HG02981 (cell line): ENCODE data around the gene GAB2.

ENCODE experiments used
- ATAC-seq: cut with Tn5 transposase; IDR thresholded peaks from one replicate; pipeline ENCODE4 v1.9.1; 2021; ENCODE audit warnings: mild to moderate bottlenecking, moderate library complexity; ENCODE audit not compliant: unreplicated experiment

GAB2 gene

DNA sequence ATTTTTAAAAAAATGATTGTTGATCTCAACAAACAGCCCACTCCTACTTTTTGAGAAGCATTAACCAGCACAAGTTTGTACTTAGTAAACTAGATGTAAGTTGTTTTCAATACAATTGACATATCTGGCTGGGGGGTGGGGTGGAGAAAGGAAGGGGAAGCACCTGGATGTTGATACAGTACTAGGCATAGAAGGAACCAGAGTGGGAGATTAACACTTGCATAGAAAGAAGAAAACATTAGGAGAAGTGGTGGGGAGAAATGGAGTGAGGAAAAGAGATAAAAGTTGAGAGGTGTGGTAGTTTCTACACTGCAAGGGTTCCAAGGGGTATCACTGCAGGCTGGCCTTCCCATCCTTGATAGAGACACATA is 10.6 kb upstream of the GAB2 start:
- no peak for ATAC-seq

DNA sequence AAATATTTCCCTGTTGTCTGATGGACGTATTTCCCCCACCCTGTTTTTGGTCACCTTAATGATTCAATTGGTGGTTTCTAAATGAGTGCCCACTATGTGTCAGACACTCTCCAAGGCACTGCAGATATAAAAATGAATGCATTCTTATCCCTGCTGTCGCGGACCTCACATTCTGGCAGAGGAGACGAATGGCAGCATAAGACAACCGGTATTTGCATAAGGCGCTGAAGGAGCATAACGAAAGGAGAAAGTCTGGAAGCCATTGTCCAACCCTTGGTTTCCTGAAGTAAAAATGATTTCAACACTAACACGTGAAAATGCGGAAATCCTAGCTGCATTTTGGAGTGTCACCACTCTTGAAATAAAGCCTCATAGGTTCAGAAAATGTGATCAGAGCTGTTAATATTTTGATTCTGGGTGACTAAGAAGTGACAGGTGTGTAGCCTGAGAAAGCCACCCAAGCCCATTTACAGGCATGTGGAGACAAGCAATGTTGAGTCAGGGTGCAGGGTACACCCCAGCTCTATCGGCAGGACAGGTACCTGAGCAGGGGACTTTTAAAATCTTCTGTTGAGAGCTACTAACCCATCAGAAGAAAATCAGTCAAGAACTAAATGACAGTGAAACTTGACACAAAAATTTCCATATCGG is 10.1 kb upstream of the GAB2 start:
- no peak for ATAC-seq

DNA sequence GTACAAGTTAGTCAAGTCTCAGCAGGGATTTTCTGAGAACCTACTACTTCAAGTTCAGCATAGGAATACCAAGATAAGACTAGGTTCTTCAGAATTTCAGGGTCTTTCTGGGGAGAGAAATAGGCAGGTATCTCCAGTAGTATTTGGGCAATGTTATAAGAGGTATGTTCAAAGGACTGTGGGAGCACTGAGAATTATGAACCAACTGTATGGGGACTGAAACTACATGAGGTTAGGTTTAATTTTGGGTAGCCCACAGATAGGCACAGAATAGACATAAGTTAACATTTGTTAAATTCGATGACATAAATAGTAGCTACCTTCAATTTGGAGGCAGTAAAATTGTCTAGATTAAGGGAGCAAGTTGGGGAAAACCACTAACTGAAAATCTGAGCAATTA is 9.2 kb upstream of the GAB2 start:
- ATAC-seq, result no peak

DNA sequence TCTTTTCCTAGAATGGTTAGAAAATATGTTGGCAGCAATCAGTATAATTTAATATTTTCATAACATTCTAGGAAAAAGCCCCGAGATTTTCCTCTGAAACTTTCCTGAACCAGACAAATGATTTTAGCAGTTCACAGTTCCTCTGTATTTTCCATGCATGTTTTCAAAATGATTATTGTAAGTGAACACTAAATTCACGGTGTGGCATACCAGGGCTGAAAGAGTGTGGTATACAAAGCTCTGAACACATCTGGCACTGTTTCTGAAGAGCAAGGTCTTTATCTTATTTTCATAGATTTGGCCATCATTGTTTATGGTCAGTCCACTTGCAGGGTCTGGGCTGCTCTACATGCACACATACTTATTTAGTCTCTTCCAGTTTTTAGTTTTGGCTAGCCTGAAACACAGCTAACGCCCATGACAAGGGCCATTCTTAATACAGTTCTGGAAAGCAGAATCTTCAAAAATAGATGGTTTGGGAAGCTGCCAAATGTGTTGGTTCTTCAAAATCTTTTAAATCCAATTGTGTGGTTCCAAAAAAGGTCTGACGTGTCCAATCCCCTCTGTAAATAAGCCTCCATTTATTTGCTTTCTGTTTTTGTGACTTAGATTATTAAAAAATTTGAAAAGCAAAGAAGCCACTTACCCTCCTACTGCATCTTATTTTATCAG is 7.9 kb upstream of the GAB2 start:
- no peak for ATAC-seq

DNA sequence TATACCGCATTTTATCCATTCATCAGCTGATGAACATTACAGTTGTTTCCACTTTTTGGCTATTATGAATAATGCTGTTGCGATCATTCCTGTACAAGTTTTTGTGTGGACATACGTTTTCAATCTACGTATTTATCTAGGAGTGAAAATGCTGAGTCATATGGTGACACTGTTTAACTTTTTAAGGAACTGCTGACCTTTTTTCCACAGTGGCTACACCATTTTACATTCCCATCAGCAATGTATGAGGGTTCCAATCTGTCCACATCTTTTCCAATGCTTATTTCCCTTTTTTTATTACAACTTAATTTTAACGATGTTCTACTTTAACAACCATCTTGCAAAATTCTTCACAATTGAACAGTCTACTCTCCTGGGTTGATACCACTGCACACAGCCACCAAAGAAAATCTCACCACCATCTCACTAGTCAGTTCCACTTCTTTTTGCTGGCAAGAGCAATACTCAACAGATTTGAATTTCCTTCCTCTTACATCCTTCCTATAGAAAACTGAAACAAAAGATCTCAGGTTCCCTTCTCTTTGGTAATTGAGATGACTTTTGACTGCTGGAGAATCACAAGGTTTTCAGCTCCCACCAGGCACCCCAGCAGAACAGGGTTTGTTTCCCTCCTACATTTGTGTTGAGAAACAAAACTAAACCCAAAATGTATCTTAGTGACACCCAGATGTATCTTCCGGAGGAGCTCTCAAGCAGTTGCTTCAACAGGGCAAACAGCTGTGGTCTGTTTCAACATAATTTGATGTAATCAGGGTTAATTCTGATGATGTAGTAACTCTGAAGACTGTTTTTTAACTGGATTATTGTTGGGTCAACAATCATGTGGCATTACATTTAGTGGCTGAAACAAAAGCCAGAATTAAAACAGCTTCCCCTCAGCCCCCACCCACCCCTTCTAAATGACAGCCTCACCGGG is 7.0 kb upstream of the GAB2 start:
- no peak for ATAC-seq

DNA sequence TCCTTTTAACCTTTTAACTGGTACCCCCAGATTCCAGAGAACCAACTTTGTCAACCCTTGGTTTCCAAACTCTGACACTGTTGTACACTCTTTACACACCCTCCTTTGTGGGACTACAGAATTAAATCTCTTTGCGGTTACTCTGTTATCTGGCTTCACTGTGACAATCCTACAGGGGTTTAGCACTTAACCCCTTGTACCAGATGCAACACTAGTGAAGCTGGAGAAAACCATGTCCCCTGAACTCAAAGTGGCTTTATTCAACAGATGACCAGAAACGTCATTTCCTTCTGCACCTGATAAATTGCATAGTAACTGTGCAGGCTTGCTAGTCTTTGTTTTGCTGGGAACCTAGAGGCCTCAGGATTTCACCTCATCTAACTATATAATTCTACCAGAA is 5.6 kb upstream of the GAB2 start:
- ATAC-seq, result no peak

DNA sequence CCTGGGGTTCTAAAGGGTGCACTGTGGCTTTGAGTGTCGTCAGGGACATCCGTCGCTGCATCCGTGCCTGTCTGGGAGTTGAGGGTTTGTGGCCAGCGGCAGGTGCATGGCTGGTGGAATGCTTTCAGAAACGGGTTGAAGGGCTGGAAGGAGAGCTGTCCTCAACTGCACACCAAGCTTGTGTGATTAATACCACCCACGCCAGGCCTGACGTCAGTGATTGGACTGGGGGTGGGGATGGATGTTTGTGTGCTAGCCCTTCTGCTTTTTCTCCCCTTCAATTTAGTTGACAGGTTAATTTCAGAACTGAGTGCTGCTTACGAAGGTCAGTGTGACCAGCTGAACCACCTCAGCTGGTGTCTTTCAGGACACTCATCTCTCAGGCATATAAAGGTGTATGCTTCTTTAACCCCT is 3.2 kb upstream of the GAB2 start:
- peak; percentile 28 for ATAC-seq

DNA sequence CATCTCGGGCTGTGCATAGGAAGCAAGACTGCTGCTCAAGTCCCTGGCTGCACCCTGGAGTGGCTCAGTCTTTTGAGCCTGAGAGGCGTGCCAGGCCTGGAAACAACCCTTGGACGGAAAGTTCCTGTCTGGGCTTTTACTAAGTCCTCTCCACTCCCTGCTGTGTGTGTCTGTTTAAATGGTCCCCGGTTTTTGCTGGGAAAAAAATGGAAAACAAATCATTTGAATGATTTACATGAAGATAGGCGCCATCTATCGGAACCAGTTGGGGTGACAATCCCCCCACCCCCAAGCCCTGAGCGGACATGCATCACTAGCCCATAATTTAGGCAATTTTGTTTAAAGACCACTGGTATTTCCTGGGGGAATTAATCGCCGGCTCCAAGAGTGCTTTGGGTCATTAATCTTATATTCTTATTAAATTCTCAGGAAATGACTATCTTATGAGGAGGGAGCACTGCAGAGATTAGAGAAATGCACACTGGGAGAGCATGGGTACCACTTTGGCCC is 2.7 kb upstream of the GAB2 start:
- ATAC-seq, result no peak

DNA sequence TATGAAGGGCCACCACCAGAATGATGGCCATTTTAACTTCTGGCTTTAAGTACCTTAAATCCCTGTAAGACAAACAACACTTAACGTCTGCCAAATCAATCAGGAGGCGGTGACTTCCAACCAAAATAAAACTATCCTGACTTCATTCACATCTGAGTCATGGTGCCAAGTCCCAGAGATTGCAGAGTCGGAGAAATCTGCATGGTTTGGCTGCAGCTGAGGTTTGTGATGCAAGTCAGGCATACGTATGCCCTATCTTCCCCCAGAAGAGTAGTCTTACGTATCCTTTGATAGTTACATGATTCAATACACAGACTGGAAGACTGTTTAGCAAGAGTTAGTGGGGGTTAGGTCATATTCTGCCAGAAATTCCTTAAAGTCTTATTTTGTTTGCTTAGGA is 1.7 kb upstream of the GAB2 start:
- ATAC-seq, result no peak

DNA sequence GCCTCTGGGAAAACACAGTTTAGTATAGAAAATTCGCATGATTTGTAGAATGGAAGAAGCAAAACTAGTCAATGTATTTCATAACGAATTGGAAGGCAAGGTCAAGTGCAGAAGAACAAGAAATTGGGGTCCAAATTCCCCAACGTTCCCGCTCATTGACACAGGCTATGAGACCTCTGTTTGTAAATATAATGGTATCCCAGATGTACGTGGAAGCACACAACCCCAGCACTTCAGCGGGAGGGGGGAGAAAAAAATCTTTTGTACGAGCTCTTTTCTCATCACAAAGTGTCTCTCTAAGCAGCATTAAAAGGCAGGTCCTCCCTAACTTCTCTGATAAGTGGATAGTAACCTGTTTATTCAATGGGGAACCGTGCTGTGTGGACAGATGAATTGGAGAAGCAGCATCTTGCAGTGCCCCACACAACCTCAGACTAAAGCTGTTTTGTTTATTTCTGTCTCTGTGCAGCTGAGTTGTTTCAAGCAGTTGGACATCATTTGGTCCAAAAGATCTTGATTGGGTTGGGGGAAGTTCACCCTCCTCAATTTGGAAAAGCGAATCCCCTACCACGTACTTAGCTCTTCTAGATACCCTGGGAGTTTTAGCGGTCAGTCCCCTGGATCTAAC is 1.1 kb upstream of the GAB2 start:
- no peak for ATAC-seq

DNA sequence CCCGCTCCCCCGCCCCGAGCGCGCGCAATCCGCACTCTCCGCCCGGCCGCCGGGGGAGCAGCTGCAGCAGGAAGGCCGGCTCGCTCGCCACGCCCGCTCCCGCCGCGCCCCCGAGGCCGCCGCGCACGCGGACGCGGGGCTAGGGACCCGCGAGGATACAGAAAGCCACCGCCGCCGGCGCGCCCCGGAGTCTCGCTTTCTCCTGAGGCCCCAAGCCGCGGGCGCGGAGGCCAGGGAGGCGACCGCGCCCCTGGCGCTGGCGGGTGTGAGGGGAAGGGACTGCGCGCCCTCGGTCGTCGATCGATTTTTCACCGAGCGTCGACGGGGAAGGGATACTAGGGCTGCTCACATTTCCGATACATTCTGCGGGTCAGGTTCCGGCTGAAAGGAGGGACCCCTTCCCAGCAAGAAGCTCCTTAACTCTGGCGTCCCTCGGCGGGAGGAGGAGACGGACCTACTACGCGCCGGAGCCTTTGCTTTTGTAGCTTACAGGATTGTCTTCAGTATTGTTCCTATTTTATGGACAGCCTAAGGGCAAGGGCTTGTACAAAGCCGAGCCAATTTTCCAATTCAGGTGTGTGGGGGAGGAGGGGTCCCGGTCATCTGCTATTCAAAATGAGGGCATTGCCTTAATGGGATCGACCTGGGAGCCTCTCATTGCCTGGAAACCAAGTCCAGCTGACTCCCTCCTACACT is 416 bp upstream of the GAB2 start:
- peak; percentile 42 for ATAC-seq

DNA sequence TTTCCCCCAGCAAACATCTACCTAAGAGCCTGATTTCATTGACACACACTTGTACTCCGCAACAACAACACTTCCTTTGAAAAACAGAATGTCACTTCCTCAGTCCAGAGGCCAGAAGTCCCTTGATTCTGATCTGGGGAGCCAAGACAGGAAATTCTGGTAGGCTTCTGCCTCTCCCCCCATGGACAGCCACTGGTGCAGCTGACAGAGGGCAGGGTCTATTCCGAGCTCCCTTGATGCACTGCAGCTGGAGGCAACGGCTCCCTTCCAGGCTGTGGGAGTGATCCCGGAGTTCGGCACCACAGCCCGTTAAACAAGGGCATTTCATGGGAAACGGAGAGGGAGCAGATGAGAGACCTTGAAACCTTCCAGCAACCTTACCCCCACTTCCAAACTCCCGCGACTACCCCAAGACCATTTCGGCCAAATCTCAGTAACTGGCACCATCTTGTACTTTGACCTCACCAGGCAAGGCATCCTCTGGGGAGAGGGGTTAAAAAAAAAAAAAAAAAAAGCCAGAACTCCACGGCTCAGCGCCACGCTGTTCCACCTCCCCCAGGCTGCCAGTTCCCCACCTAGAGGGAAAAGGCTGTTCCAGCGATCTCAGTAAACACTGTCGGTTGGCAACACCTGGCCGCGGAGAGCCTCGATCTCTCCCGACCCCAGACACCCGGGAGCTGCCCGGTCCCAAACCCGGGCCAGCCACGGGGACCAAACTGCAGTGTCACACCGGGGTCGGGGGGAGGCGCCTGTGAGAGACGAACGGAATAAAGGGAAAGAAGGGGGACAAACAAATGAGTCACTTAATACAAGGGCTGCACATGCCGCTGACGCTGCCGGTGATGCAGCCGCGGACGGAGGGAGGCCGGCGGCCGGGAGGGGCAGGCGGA is 1.1 kb downstream of the GAB2 start:
- peak; percentile 42 for ATAC-seq

DNA sequence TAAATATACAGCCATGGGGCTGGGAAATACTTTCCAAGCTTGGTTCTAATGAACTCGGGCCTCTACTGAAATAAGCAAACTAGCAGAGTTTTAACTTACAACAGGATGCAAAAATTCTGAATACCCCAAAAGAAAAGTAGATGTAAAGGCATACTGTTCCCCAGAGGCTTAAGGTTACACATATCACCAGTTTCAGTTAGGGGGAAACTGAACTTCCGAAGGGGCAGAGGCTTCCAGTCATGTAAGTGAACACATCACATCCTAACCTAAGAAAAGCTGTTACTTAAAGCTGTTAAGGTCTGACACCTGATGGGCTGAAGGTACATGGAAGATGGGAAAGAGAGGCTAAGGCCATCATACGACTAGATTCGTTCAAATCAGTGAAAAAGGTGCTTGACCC is 2.3 kb downstream of the GAB2 start:
- no peak for ATAC-seq

DNA sequence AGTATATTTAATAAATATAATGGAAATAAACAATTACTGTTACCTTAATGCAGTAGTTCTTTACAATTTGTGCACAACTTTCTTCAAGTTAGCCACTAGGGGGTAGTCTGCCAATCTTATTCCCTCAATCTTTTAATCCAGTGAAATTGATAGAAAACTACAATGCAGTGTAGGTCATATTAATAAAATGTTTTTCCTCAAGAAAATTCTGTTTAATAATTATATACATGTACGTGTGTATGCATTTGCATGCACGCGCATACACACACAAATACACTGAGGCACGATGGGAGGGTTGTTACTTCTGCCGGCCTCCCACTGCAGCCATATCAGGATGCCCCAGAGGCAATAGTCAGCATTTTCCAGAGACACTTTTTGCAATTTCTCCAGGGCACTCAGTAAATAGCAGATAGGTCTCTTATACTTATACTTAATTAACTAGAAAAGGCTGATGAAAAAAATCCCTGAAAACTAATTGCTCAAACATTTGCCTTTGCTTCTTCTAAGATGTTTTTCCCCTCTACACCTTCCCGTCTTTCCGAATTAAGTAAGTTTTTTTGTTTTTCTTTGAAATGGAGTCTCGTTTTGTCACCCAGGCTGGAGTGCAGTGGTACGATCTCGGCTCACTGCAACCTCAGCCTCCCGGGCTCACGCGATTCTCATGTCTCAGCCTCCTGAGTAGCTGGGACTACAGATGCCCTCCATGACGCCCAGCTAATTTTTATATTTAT is 3.1 kb downstream of the GAB2 start:
- no peak for ATAC-seq

DNA sequence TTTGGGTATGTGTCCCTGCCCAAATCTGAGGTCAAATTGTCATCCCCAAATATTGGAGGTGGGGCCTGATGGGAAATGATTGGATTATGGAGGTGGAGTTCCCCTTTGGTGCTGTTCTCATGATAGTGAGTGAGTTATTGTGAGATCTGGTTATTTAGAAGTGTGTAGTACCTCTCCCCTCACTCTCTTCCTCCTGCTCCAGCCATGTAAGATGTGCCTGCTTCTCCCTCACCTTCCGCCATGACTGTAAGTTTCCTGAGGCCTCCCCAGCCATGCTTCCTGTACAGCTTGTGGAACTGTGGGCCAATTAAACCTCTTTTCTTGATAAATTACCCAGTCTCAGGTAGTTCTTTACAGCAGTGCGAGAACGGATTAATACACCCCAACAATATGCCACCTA is 9.0 kb downstream of the GAB2 start:
- ATAC-seq, result no peak

DNA sequence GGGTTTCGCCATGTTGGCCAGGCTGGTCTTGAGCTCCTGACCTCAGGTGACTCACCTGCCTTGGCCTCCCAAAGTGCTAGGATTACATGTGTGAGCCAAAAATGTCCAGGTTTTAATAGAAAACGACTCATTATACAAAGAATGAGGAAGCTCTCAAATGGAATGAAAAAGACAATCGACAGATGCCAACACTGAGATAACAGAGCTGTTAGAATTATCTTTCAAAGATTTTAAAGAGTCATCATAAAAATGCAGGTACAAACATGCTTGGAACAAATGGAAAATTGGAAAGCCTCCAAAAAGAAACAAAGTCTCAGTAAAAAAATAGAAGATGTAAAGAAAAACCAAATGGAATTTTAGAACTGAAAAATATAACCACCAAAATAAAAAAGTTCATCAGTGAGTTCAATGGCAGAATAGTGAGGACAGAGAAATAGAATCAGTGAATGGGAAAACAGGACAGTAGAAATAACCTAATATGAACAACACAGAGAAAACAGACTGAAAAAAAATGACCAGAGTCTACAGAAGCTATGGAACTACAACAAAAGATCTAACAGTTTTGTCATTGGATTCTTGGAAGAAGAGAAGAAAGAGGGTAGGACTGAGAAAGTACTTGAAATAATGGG is 10.9 kb downstream of the GAB2 start:
- no peak for ATAC-seq

DNA sequence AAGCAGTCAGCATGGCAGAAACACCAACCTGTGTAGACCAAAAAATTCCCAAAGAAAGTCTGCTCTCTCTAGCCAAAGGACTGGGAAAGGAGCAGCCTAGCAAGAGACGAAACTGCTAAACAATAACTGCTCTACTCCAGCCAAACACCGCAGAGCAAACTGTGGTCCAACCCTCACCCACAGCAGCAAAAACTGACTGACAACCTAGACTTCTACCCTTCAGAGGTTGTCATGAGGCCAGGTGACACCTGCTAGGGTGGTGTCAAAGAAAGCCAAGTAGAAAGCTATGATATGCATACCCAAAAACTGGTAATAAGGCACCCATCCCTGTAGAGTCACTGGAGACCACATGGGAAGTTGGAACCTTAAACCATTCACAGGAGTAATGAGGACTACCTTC is 11.8 kb downstream of the GAB2 start:
- no peak for ATAC-seq

DNA sequence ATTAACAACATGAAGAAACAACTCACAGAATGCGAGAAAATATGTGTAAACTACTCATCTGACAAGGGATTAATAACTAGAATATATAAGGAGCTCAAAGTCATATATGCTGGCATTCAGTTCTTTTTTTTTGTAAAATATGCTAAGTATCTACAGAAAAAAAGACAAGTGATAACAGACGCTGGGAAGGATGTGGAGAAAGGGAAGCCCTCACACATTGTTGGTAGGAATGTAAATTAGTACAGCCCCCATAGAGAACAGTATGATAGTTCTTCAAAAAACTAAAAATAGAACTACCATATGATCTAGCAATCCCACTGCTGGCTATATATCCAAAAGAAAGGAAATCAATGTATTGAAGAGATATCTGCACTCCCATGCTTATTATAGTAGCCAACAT is 13.8 kb downstream of the GAB2 start:
- no peak for ATAC-seq

DNA sequence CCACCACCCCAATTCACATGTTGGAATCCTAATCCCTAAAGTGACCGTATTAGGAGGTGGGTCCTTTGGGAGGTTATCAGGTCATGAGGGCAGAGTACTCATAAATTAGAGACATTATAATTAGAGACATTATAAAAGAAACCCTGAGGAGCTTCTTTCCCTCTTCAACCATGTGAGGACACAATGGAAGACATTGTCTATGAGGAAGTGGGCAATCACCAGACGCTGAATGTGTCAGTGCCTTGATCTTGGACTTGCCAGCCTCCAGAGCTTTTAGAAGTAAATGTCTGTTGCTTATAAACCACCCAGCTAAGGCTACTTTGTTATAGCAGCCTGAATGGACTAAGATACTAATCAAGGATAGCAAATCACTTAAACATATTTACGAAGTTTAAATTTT is 14.8 kb downstream of the GAB2 start:
- no peak for ATAC-seq
